AG09309 (cell line): Measurements from ENCODE around the gene PLEKHB2.
"Not testable (repeated sequence)": the region's sequence is repeated elsewhere in the genome, so short reads cannot be mapped to it uniquely, and the experiment has no call there.

Experiments used
- DNase-seq: peaks from one replicate; pipeline ENCODE4 v3.0.0-alpha.2; 2010; ENCODE audit warnings: low read depth
- H3K4me3 ChIP-seq: 2 replicates; pipeline ENCODE4 v1.5.1; 2011; ENCODE audit warnings: mild to moderate bottlenecking, low read depth, low read length, moderate library complexity; ENCODE audit not compliant: control insufficient read depth
- CTCF ChIP-seq: IDR thresholded peaks from 2 replicates; pipeline ENCODE4 v1.5.1; 2011; ENCODE audit warnings: mild to moderate bottlenecking, low read depth, low read length, inconsistent platforms; ENCODE audit not compliant: insufficient read depth, control insufficient read depth; ENCODE audit errors: missing control alignments

The PLEKHB2 gene

GRCh38 chr2:131077966-131078365 lies 27.2 kb upstream of the PLEKHB2 start:
- no peak for DNase-seq
- no peak overlapping the region for H3K4me3 ChIP-seq
- no peak for TF ChIP-seq CTCF

GRCh38 chr2:131079931-131080330 lies 25.2 kb upstream of the PLEKHB2 start:
- H3K4me3 ChIP-seq, DNase-seq: not testable (repeated sequence)

- no peak for DNase-seq
- H3K4me3 ChIP-seq, result no peak overlapping the region
- TF ChIP-seq CTCF, result no peak
These were observed 23.9 kb upstream of the PLEKHB2 start for GRCh38 chr2:131081190-131081589.

GRCh38 chr2:131085646-131086045 lies 19.5 kb upstream of the PLEKHB2 start:
- no peak overlapping the region for H3K4me3 ChIP-seq
- TF ChIP-seq CTCF, result no peak
- no peak for DNase-seq

GRCh38 chr2:131092458-131093005 lies 12.6 kb upstream of the PLEKHB2 start:
- H3K4me3 ChIP-seq, result peak overlapping the region; percentile 47
- DNase-seq, result no peak
- no peak for TF ChIP-seq CTCF

GRCh38 chr2:131093006-131093695 lies 12.0 kb upstream of the PLEKHB2 start, which contains the start of gene FAM168B:
Gene FAM168B, minus strand, starts transcription at chr2:131093460. Its CDS starts 10,814 bp downstream, at chr2:131082646.
- no peak for TF ChIP-seq CTCF
- H3K4me3 ChIP-seq, result peak within 1 kb of the TSS; percentile 47
- DNase-seq, result peak; percentile 35

GRCh38 chr2:131093696-131094462 lies 11.3 kb upstream of the PLEKHB2 start:
- H3K4me3 ChIP-seq, result peak overlapping the region; percentile 47
- TF ChIP-seq CTCF, result no peak
- DNase-seq, result no peak
